GM12801 (cell line): Measurements from ENCODE around the gene TSPAN1.

Experiments used
- TF ChIP-seq, protein P1 (sequence below): IDR thresholded peaks from one replicate; pipeline ENCODE4 v1.5.1; 2011; ENCODE audit warnings: control low read depth; ENCODE audit not compliant: insufficient read length; ENCODE audit errors: extremely low read depth

TSPAN1 gene

DNA sequence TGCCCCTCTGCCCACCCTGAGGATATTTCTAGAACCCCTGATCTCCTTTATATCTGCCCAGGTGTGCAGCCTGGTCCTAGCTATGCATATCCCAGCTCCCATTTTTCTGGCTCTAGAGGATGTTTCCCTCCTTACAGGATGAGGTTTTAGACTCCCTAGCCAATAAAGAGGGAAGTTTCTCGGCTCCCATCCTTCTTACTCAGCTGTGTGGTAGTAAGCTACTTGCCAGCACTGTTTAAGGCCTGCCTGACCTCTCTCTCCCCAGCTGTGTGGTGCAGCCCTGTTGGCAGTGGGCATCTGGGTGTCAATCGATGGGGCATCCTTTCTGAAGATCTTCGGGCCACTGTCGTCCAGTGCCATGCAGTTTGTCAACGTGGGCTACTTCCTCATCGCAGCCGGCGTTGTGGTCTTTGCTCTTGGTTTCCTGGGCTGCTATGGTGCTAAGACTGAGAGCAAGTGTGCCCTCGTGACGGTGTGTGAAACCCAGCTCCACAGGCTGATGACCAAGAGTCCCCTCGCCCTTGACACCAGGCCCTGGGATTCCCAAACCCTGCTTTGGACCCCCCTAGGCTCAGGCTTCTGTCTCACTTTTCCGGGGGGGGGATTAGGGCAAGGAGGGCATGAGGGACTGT, 9.2 kb downstream of the TSPAN1 start:
- TF ChIP-seq, protein P1, sequence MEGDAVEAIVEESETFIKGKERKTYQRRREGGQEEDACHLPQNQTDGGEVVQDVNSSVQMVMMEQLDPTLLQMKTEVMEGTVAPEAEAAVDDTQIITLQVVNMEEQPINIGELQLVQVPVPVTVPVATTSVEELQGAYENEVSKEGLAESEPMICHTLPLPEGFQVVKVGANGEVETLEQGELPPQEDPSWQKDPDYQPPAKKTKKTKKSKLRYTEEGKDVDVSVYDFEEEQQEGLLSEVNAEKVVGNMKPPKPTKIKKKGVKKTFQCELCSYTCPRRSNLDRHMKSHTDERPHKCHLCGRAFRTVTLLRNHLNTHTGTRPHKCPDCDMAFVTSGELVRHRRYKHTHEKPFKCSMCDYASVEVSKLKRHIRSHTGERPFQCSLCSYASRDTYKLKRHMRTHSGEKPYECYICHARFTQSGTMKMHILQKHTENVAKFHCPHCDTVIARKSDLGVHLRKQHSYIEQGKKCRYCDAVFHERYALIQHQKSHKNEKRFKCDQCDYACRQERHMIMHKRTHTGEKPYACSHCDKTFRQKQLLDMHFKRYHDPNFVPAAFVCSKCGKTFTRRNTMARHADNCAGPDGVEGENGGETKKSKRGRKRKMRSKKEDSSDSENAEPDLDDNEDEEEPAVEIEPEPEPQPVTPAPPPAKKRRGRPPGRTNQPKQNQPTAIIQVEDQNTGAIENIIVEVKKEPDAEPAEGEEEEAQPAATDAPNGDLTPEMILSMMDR: no peak

DNA sequence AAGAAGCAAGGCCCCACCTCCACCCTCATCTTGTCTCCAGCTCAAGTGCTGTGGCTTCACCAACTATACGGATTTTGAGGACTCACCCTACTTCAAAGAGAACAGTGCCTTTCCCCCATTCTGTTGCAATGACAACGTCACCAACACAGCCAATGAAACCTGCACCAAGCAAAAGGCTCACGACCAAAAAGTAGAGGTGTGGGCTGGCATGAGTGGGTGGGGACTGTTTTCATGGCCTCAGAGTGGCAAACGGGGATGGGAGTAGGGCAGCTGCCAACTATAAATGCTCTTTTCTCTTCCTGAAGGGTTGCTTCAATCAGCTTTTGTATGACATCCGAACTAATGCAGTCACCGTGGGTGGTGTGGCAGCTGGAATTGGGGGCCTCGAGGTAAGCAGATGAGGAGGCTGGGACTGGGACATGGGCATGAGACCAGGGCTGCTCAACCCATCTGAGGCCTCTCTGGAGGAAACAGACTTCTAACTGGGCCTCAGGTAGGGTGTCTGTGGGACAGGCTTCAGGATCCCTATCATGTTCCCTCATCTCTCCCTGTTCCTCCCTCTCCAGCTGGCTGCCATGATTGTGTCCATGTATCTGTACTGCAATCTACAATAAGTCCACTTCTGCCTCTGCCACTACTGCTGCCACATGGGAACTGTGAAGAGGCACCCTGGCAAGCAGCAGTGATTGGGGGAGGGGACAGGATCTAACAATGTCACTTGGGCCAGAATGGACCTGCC, 10.2 kb downstream of the TSPAN1 start:
- TF ChIP-seq, protein P1: no peak

DNA sequence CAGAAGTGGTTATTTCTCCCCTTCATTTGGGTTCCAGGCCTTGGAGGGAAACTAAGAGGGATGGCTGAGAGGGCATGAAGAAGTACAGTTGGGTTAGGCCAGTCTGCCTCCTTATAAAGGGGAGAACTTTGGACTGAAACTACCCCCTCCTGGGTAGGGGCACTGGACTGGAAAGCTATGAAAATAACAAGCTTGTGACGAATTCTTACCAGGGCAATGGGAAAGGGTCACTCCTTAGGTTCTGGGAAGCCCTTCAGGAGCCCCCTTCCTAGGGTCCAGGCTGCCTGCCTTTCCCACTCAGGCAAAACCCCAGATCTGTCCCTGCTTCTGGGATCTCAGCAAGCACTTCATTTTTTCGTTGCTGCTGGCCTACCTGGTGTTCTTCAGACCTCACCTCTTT, 11.2 kb downstream of the TSPAN1 start:
- TF ChIP-seq, protein P1: no peak

DNA sequence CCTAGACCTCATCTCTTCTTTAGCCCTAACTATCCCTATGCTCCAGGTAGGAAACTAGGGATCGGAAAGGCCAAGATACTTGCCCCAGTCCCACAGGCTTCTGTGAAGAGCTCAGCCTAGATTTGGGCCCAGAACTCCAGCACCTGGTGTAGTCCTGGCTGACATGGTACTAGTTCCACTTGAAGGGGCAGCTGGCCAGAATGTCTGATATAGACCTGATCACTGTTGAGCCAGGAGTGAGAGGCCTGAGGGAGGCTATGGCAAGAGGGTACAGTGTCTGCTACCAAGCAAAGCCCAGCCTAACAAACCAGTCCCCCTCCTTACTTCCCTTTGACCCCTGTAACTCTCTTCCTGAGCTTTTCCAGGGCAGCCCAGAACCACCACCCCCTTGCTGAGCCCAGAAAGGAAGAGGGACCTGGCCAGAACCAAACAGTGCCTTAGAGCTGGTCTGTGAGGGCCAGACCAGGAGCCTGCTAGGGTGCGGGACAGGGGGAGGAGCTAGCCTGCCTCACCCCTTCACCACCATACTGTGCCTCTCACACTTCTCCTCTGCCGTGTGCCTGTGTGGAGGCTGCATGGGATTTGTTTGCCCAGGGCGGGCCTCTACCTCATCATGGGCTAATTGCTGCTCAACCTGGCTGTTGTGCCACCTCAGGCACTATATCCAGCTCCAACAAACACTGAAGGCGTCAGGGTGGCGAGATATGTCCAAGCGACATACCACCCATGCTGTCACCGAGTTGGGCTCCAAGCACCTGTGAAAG, 12.4 kb downstream of the TSPAN1 start:
- TF ChIP-seq, protein P1: no peak

DNA sequence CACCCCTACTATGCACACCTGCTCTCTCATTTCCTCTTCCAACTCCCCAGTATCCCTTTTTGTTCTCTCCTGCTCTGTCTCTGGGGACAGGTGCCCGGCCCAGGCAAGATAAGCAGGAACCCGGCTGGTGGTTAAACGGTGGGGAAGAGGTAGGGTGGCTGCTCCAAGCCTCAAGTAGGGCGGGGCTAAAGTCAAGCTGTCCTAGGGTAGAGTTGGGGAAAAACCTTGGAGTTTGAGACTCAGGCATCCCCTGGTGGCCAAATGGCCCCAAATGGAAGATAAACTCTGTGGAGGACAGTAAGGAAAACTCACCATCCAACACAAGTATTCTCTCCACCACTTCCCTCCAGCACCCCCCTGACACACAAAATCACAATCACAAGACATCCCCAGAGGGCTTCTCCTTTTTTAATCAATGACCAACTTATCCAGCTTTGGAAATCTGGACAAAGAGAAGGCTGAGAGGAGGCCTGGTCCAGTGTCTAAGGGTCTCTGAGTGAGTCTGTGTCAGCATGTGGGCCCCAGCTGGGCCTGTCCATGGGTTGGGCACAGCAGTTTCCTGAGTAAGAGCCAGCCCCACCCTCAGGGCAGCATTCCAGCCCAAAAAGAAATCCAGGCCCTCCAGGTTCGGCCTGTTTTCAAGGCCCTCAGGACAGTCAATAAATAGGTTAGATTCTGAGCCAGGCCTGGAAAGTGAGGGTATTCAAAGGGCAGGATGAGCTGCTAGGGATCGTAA, 13.6 kb downstream of the TSPAN1 start:
- TF ChIP-seq, protein P1: no peak

DNA sequence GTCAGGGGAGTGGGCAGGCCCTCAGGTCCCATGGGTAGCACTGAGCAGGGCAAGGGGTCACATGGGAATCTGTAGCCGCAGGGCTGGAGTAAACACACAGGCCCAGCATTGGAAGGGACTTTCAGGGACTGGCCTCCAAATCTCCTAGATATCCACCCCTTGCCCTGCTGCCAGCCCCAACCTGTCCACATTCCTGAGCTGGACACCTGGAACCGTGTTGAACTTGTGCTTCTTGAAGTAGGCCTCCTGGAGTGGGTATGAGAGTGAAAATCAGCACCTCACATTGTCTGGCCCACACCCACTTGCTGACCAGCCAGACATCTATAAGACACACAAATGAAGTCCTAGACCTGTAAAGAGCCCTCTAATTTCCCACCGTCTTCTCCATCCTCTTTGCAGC, 15.7 kb downstream of the TSPAN1 start:
- TF ChIP-seq, protein P1: no peak
